HG03521 (cell line): ENCODE measurements around the gene SSTR5.

Source experiments
- ATAC-seq: cut with Tn5 transposase; IDR thresholded peaks from one replicate; pipeline ENCODE4 v1.9.1; 2021; ENCODE audit warnings: mild to moderate bottlenecking, moderate library complexity; ENCODE audit not compliant: unreplicated experiment

The SSTR5 gene

DNA sequence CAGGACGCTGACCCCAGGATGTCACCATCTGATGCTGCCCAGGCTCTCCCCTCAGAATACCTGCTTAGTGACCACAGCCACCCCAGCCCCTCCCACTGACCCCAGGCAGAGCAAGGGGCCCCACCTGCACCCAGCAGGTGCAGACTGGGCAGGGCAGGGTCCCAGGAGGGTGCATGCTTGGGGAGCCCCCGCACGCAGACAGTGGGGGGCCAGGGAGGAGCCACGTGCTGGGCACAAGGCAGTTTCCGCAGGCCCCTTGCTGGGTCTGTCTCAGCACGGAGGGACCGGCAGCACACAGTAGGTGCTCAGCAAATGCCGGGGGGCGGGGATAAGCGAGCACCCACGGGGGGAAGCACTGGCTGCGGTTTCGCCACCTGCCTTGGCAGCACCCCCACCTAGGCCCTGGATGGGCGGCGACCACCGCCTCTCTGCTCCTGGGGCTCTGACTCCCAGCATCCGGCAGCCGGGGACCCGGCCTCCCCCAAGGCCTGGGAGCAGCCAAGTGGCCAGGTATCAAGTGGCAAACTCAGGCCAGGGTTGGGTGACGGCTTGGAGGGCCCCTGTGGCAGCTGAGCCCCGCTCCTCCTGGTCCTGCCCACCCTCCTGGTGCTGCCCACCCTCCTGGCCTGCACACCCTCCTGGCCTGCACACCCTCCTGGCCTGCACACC is 18.7 kb upstream of the SSTR5 start:
- no peak for ATAC-seq

GRCh38 chr16:1054660-1055556 is 17.6 kb upstream of the SSTR5 start:
- ATAC-seq: no peak

- ATAC-seq: no peak
Measured at GRCh38 chr16:1055557-1055924, 17.0 kb upstream of the SSTR5 start.

DNA sequence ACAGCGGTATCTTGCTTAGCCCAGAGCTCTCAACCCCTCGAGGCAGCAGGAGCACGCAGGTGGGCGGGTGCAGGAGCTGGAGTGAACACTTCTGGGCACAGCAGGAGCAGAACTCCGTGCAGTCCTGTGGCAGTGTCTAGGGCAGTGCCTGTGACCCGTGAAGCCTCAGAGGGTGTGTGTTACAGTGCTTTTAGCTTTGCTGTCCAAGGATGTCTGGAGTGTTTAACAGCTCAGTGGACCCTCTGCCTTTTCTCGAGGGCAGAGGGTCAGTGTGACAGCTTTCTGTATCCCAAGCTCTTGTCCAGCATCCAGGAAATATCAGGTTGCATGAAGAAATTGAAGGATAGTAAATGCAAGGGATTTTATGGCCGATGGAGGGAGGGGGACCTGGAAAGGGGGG is 16.4 kb upstream of the SSTR5 start:
- no peak for ATAC-seq

- no peak for ATAC-seq
Measured at GRCh38 chr16:1057252-1057932, 15.2 kb upstream of the SSTR5 start.

DNA sequence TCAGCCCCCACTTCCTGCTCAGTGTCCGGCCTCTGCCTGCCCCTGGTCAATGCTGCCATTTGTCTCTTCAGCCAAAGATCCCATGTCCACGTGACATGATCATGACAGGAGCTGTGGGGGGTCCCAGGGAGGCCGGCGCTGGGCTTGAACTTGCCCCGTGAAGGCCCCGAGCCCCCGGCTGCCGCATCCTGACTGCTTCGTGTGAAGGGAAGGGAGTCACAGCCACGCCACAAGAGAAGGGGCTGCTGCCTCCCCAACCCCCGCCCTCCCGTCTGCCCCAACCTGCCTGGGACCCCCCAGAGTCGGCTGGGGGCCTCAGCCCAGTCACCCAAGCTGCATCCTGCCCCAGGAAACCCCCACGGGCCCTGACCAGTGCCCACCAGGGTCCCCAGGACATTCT is 14.3 kb upstream of the SSTR5 start:
- no peak for ATAC-seq

DNA sequence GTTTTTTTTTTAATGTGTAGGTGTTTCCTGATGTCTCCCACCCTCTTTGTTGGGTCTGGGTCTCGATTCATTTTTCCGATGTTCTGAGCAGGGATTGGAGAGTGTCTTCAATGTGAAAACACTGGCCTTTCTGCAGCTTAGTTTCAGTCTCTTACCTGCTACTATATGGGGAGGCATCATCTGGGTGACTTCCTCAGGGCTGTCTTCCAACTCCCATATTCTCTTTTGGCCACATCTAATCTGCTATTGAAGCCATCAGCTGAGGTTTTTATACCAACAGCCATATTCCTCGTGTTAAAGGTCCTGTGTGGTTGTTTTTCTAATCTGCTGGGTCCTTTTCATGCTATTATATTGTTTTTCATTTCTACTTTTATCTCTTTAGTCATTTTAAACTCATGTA is 13.2 kb upstream of the SSTR5 start:
- ATAC-seq: no peak

DNA sequence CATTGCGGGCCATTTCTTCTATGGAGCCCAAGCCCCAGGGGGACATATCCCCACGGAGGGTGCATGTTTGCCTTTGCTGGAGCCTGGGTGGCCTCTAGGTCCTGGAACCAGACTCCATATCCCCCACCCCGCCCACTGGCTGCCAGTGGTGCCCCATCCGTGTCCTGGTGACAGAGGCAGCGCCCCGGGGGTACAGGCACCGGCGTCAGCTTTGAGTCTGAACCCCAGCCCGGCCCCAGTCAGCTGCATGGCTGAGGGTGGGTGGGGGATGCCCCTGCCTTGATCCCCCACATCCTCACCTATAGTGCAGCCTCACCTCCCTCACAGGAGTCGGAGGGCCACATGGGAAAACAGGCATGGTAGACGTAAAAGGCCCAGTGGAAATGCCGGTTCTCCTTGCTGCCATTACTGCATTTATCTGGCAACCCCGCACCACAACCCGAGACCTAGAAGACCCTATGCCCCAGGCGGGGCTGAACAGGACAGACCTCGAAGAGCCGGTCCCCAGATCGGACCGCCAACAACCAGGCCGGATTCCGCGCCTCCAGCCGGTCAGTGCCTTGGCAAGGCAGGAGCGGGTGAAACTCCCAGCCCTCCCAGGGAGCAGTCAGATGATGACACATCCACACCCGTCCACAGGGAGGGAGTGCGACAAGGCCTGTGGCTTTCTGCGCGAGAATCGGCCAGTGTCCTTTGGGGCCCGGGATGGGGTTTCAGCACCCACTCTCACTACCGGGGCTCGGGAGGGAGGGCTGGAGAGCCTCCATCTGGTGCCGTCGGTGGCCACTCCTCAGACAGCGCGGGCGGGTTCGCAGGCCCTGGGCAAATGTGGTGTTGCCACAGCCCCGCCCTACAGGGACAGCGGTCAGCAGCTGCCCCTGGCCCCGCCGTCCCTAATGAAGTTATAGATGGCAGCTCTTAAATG is 11.9 kb upstream of the SSTR5 start:
- ATAC-seq: no peak

DNA sequence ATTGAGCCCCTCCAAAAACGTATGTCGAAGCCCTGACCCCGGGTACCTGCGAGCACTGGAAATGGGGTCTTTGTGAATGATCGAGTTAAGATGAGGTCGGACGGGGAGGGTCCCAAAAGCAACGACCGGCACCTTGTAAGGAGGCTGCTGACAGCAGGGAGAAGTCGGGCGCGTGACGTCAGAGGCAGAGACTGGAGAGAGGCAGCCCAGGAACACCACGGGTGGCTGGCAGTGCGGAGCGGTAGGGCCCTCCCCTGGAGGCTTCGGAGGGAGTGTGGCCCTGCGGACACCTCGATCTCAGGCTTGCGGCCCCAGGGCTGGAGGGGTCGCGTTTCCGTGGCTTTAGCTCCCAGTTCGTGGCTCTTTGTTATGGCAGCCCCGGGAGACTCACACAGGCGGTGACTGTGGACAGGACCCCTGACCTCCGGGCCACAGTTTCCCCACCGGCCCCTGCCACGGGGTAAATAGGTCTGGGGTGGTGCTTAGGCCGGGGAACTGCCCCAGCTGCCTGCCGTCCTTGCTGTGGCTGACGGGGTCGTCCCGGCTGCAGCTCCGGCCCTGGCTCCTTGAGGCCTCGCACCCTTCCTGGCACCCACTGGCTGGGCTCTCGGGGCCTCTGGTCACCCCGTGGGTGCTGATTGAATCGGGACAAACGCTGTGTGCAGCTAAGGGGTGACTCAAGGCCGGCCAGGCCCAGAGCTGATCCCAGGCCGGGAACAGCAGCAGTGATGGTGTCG is 10.6 kb upstream of the SSTR5 start:
- ATAC-seq: no peak

DNA sequence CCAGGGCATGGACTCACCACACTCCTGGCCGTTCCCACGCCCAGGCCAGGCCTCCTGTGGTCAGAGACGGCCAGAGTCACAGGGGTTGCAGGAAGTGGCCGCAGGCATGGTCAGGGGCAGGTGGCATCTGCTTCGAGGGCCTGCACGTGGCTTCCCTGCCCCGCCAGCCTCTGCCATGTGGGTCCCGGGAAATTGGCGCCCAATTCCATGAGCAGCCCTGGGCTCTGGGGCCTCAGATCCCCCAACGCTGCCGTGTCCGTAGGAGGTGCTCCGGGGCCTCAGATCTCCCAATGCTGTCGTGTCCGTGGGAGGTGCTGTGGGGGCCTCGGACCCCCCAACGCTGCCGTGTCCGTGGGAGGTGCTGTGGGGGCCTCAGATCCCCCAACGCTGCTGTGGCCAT is 9.7 kb upstream of the SSTR5 start:
- no peak for ATAC-seq

DNA sequence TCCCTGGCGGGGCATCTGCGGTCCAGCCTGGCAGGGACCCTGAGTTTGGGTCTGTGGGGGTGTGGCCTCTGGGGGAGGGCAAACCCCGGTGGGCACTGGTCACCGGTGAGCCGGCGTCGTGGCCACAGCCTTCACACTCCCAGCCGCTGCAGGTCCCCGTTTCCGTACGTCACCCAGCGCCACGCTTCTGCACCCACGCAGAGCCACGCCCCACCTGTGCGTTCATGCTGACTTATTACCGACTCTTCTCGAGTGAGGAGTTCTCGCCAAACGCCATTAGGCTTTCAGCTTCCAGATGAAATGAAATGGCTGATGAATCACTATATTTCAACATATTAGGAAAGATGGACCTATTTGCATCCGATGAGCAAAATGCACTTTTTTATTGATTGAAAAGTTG is 8.8 kb upstream of the SSTR5 start:
- no peak for ATAC-seq

DNA sequence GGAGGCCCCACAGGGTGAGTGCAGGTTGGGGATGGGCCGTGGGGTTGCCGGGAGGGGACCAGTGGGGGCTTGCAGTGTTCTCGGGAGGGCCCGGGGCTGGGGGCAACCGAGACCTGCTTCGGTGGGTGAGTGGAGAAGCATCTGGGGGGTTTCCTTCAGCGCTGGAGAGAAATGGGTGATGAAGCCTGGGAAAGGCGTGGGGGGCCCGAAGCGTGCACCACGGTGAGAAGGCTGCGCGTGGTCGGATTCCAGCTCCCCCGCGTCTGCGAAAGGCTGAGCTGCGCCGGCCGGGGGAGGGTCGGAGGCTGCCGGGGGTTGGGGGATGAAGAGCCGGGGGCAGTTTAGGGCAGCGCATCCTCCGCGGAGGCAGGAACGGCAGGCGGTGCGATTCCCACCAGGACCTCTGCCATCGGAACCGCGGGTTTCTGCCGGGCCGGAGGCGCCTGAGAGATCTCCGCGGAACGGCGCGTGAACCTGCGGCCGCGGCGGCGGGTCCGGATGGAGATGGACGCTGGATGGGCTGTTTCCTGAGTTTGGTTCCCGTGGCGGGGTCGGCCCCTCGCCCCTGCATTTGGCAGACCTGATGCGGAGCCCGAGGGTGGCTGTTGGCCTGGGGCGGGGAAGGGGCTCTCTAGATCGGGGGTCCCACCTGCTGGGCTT is 6.9 kb upstream of the SSTR5 start:
- ATAC-seq: no peak

GRCh38 chr16:1066584-1067172 is 5.9 kb upstream of the SSTR5 start:
- ATAC-seq: no peak

DNA sequence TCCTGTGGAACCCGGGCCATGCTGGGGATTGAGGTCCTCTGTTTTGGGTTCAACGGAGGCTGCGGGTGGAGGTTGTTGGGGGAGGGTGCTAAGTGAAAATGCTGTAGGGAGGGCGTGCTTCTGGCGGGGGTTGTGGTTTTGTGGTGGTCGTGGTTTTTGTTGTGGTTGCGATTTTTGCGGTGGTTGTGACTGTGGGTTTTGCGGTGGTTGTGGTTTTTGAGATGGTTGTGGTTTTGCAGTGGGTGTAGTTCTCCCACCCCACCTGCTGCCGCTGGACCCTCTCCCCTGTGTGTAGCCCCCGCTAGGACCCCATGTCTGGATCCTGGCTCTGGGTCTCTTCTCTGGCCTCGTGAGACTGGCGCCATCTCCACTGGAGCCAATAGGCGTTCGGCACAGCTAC is 4.9 kb upstream of the SSTR5 start:
- no peak for ATAC-seq

- no peak for ATAC-seq
Measured at GRCh38 chr16:1068451-1068850, 4.1 kb upstream of the SSTR5 start.

- ATAC-seq: no peak
Measured at GRCh38 chr16:1069154-1069553, 3.4 kb upstream of the SSTR5 start.

GRCh38 chr16:1070084-1070863 is 2.3 kb upstream of the SSTR5 start:
- ATAC-seq: no peak

DNA sequence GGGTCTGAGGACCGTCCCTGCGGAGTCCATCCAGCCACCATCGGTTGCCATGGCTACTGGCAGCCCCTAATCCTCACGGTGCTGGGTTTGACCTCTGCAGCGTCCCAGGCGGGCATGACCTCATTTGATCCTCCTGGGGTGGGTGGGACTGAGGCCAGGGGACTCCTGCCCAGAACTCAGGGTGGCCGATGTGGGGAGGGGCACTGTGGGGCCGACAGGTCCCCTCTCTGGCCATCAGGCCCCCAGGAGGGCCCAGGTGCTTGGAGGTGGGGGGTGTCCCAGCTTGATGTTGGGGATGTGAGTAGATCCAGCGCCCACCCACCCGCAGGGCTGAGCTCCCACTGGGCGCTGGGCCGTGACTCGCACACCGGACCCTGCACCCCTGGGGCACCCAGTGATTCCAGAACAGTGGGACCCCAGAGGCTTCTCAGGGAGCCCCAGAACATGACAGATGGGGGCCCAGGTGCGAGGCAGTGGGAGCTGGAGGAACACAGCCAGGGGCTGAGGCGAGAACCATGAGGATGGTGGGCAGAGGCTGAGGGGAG is 1.6 kb upstream of the SSTR5 start:
- ATAC-seq: no peak
